Caco-2 (cell line): ENCODE data around the gene PELI1. TPM values are rescaled to one million over a fixed set of nuclear protein-coding genes. Genes with fewer than 3 reads are reported as not detected.

Experiments used
- BruUV-seq: library from RNA; stranded (reverse); fragments of 400-500 nt; replicated peaks from 2 replicates; lab custom pipeline; 2021; lab: Mats Ljungman, UMichigan
- CTCF ChIA-PET: fragments of 300-600 bp; sonication (Branson Sonifier 250); formaldehyde crosslinking; loops from one replicate; lab custom pipeline; 2022; ENCODE audit warnings: antibody characterized with exemption; lab: Charles Lee
- POLR2A ChIA-PET: fragments of 300-600 bp; sonication (Branson Sonifier 250); formaldehyde crosslinking; loops from one replicate; lab custom pipeline; 2022; ENCODE audit warnings: antibody characterized with exemption; lab: Charles Lee
- DNase-seq, 2 experiments: peaks; one replicate each; pipeline versions ENCODE4 v3.0.0 to v3.0.0-alpha.2; 2020 to 2022
- H3K27me3 ChIP-seq: replicated peaks from 2 replicates; pipeline ENCODE4 v1.6.0; 2011; ENCODE audit warnings: low read length; ENCODE audit not compliant: control insufficient read depth, insufficient read depth
- H3K36me3 ChIP-seq: 2 replicates; pipeline ENCODE4 v1.5.1; 2011; ENCODE audit warnings: low read length; ENCODE audit not compliant: control insufficient read depth, insufficient read depth
- H3K4me1 ChIP-seq: fragments of 250-450 bp; sonication (Bioruptor Pico); 2 replicates; pipeline ENCODE4 v1.5.1; 2020; ENCODE audit warnings: mild to moderate bottlenecking
- H3K4me3 ChIP-seq: 2 replicates; pipeline ENCODE4 v1.5.1; 2011; ENCODE audit warnings: low read depth, mild to moderate bottlenecking, control low read depth, low read length
- H3K9me3 ChIP-seq: fragments of 250-450 bp; sonication (Bioruptor Pico); 2 replicates; pipeline ENCODE4 v1.5.1; 2020; ENCODE audit warnings: mild to moderate bottlenecking, moderate library complexity
- H3K27ac Mint-ChIP-seq: one replicate; pipeline ENCODE4 v1.8.0; 2022; ENCODE audit warnings: mixed read lengths; ENCODE audit not compliant: unreplicated experiment
- H3K27me3 Mint-ChIP-seq: one replicate; pipeline ENCODE4 v1.8.0; 2022; ENCODE audit warnings: mixed read lengths; ENCODE audit not compliant: insufficient read depth, unreplicated experiment
- H3K36me3 Mint-ChIP-seq: one replicate; pipeline ENCODE4 v1.8.0; 2022; ENCODE audit warnings: mild to moderate bottlenecking, mixed read lengths; ENCODE audit not compliant: insufficient read depth, unreplicated experiment
- H3K4me1 Mint-ChIP-seq: one replicate; pipeline ENCODE4 v1.8.0; 2022; ENCODE audit warnings: low read depth, mixed read lengths; ENCODE audit not compliant: unreplicated experiment
- H3K4me3 Mint-ChIP-seq: one replicate; pipeline ENCODE4 v1.8.0; 2022; ENCODE audit warnings: mild to moderate bottlenecking, moderate library complexity, mixed read lengths; ENCODE audit not compliant: unreplicated experiment
- H3K9me3 Mint-ChIP-seq: one replicate; pipeline ENCODE4 v1.8.0; 2022; ENCODE audit warnings: mixed read lengths; ENCODE audit not compliant: unreplicated experiment
- CTCF ChIP-seq, 2 experiments: fragments of 200-600 bp in 1 of 2; IDR thresholded peaks; 1 replicate in 1 of 2; 2 replicates in 1 of 2; pipeline versions ENCODE4 v1.5.1 to v1.8.0; 2011 to 2022; ENCODE audit warnings: antibody characterized with exemption in 1 of 2, control low read depth in 1 of 2, inconsistent platforms in 1 of 2, low read depth in 1 of 2, low read length in 1 of 2, mild to moderate bottlenecking in 1 of 2, moderate library complexity in 1 of 2; ENCODE audit not compliant: insufficient read depth in 1 of 2, severe bottlenecking in 1 of 2, unreplicated experiment in 1 of 2
- intact Hi-C: fragments of 100-400 bp; cut with micrococcal nuclease; formaldehyde crosslinking; loops from one replicate; pipeline ENCODE4 v1.10.0; 2022; ENCODE audit not compliant: unreplicated experiment
- total RNA-seq: library from RNA; stranded (reverse); gene quantifications from 2 replicates; pipeline ENCODE4 v1.2.3, GENCODE V29; 2022

Gene PELI1
- total RNA-seq, 1 experiment from 2014 or later: 64.1 TPM

- Mint-ChIP-seq H3K27ac (no peak overlapping the region), H3K4me1 (peaks cover 21% of the 10 kb centered on the region), H3K9me3 (no peaks in the 10 kb centered on the region), H3K4me3 (no peak overlapping the region), H3K27me3 (no peaks in the 10 kb centered on the region), H3K36me3 (peaks cover 71% of the 10 kb centered on the region)
- H3K4me3 ChIP-seq: no peak overlapping the region
- no TSS peak for BruUV-seq
- no peak for TF ChIP-seq CTCF (IDR thresholded peaks at IDR 0.05; ENCODE audit: insufficient read depth in 1 of 2, low read depth in 1 of 2, low read length in 1 of 2, severe bottlenecking in 1 of 2, unreplicated experiment in 1 of 2)
- no peak for DNase-seq
- ChIA-PET POLR2A (interaction anchor here (0.6 kb wide), 1 partner anchor 129 kb away, joined by 7 read pairs; no protein-coding TSS in a partner anchor), CTCF (no interaction called here)
- intact Hi-C loops: no loop called here
- H3K9me3 ChIP-seq: no peaks in the 10 kb centered on the region
- H3K4me1 ChIP-seq: peaks cover 20% of the 10 kb centered on the region
- H3K27me3 ChIP-seq: no peaks in the 10 kb centered on the region
- H3K36me3 ChIP-seq: peaks cover 5% of the 10 kb centered on the region; the same call in 1 of the 2 replicates
Observed at GRCh38 chr2:64090264-64090663, 54.0 kb downstream of the PELI1 start.

DNA sequence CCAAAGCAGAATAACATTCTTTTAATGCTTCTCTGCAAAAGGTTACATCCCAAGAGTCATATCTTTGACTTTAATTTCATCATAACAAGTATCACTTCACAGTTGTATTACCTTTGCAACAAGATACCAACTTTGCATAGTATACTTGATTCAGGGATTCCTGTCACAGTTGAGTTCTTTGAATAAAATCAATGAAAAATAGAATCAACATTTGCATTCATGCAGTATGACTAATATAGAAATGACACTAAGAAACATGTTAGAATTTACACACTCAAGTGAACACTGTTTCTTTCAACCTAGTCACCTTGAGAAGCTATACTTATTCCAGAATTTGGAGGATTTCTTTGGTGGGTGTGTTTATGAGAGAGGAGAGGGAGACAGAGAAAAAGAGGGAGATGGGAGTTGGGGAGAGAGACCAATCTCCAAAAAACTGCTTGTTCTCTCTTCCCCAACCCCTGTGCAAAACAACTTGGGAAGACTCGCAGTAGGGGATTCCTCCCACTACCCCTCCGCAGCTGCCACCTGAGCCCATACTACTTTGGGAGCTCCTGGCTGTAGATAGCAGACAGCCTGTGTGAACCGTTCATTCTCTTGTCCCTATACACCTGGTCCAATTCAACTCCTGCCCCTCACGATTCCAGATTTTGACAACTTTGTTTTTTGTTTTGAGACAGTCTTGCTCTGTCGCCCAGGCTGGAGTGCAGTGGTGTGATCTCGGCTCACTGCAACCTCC is 57.7 kb downstream of the PELI1 start:
- ChIA-PET POLR2A (no interaction called here), CTCF (no interaction called here)
- Mint-ChIP-seq H3K9me3 (peaks cover 2% of the 10 kb centered on the region), H3K4me3 (no peak overlapping the region), H3K27ac (peak overlapping the region; percentile 40), H3K27me3 (no peaks in the 10 kb centered on the region), H3K4me1 (peaks cover 21% of the 10 kb centered on the region), H3K36me3 (peaks cover 50% of the 10 kb centered on the region)
- intact Hi-C loops: loop anchor here (2.0 kb wide), 1 partner anchor 22 kb away; no protein-coding TSS in a partner anchor
- no peaks in the 10 kb centered on the region for H3K36me3 ChIP-seq
- BruUV-seq: no TSS peak
- H3K4me1 ChIP-seq: peaks cover 27% of the 10 kb centered on the region
- no peak for DNase-seq
- H3K27me3 ChIP-seq: no peaks in the 10 kb centered on the region
- no peak overlapping the region for H3K4me3 ChIP-seq
- no peaks in the 10 kb centered on the region for H3K9me3 ChIP-seq
- TF ChIP-seq CTCF (IDR thresholded peaks at IDR 0.05; ENCODE audit: insufficient read depth in 1 of 2, low read depth in 1 of 2, low read length in 1 of 2, severe bottlenecking in 1 of 2, unreplicated experiment in 1 of 2): no peak

DNA sequence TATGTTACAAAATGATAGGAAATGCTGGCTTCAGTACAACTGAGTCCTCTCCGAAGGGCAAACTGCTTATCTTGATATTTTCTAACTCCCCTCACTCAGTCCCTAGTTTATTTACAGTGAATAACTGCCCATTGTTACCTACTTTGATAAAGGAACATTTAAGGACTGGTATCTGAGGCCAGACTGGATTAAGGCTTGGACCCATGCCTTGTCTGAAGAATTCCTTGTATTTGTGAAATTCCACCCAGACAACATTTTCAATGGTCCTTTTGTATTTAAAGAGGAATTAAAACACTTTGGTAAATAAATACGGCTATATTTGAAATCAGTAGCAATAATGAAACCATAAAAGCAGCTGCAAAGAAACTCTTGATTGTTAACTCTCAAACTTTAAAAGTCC is 58.3 kb downstream of the PELI1 start:
- Mint-ChIP-seq H3K4me3 (no peak overlapping the region), H3K27me3 (no peaks in the 10 kb centered on the region), H3K36me3 (peaks cover 50% of the 10 kb centered on the region), H3K27ac (no peak overlapping the region), H3K9me3 (peaks cover 7% of the 10 kb centered on the region), H3K4me1 (peaks cover 21% of the 10 kb centered on the region)
- TF ChIP-seq CTCF (IDR thresholded peaks at IDR 0.05; ENCODE audit: insufficient read depth in 1 of 2, low read depth in 1 of 2, low read length in 1 of 2, severe bottlenecking in 1 of 2, unreplicated experiment in 1 of 2): no peak
- Histone ChIP-seq H3K27me3 (no peaks in the 10 kb centered on the region), H3K4me1 (peaks cover 27% of the 10 kb centered on the region), H3K36me3 (no peaks in the 10 kb centered on the region), H3K4me3 (no peak overlapping the region), H3K9me3 (no peaks in the 10 kb centered on the region)
- BruUV-seq: no TSS peak
- DNase-seq: no peak
- POLR2A ChIA-PET: interaction anchor here (0.6 kb wide), 1 partner anchor 112 kb away, joined by 7 read pairs; no protein-coding TSS in a partner anchor
- CTCF ChIA-PET: no interaction called here
- intact Hi-C loops: loop anchor here (2.0 kb wide), 1 partner anchor 21 kb away; no protein-coding TSS in a partner anchor
